ENCODE data around the gene NAT8. TPM values are rescaled to one million over a fixed set of nuclear protein-coding genes. Genes with fewer than 3 reads are reported as not detected.
"Not testable (repeated sequence)": the region's sequence is repeated elsewhere in the genome, so short reads cannot be mapped to it uniquely, and the experiment has no call there.

NAT8 gene
- total and polyA plus RNA-seq, 2 experiments from 2014 or later = not detected

- H3K36me3 ChIP-seq; H3K27ac ChIP-seq; H3K9me3 ChIP-seq (ENCODE audit: low read depth); H3K27me3 ChIP-seq; H3K4me3 ChIP-seq; H3K4me1 ChIP-seq (ENCODE audit: low read depth): not testable (repeated sequence)
- TF ChIP-seq, protein P1, sequence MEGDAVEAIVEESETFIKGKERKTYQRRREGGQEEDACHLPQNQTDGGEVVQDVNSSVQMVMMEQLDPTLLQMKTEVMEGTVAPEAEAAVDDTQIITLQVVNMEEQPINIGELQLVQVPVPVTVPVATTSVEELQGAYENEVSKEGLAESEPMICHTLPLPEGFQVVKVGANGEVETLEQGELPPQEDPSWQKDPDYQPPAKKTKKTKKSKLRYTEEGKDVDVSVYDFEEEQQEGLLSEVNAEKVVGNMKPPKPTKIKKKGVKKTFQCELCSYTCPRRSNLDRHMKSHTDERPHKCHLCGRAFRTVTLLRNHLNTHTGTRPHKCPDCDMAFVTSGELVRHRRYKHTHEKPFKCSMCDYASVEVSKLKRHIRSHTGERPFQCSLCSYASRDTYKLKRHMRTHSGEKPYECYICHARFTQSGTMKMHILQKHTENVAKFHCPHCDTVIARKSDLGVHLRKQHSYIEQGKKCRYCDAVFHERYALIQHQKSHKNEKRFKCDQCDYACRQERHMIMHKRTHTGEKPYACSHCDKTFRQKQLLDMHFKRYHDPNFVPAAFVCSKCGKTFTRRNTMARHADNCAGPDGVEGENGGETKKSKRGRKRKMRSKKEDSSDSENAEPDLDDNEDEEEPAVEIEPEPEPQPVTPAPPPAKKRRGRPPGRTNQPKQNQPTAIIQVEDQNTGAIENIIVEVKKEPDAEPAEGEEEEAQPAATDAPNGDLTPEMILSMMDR (IDR thresholded peaks at IDR 0.05; ENCODE audit: low read depth, low read length) = peak; percentile 65
- peak; percentile 55 to 59 for DNase-seq (ENCODE audit: low read depth in 1 of 2, low spot score in 1 of 2)
These were observed 37.8 kb upstream of the NAT8 start for GRCh38 chr2:73679951-73680571.

GRCh38 chr2:73679237-73679636, 37.0 kb upstream of the NAT8 start:
- H3K36me3 ChIP-seq; H3K4me1 ChIP-seq (ENCODE audit: low read depth); H3K27ac ChIP-seq; DNase-seq (ENCODE audit: low read depth in 1 of 2, low spot score in 1 of 2); H3K27me3 ChIP-seq; H3K9me3 ChIP-seq (ENCODE audit: low read depth); H3K4me3 ChIP-seq: not testable (repeated sequence)

- H3K4me3 ChIP-seq; H3K9me3 ChIP-seq (ENCODE audit: low read depth); H3K36me3 ChIP-seq; H3K27me3 ChIP-seq; H3K4me1 ChIP-seq (ENCODE audit: low read depth); DNase-seq (ENCODE audit: low read depth in 1 of 2, low spot score in 1 of 2); H3K27ac ChIP-seq: not testable (repeated sequence)
These were observed 35.8 kb upstream of the NAT8 start for GRCh38 chr2:73678008-73678407.

DNA sequence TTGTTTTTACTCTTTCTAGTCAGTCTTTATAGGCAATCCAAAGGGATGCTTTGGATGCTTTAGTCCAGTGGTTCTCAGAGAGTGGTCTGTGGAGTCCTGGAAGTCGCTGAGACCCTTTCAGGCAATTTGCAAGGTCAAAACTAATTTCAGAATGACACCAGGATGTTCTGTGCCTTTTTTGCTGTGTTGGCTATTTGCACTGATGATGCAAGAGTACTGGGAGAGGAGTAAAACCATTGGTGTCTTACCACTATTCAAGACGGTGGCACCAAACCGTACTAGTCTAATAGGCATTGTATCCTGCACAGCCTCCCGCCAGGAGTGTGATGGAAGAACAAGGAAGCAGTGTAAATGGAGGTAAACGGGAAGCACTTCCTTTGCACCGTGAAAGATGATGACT, 34.0 kb upstream of the NAT8 start:
- not testable (repeated sequence) for H3K9me3 ChIP-seq (ENCODE audit: low read depth); H3K4me1 ChIP-seq (ENCODE audit: low read depth); DNase-seq (ENCODE audit: low read depth in 1 of 2, low spot score in 1 of 2); H3K27ac ChIP-seq; H3K27me3 ChIP-seq; H3K4me3 ChIP-seq; H3K36me3 ChIP-seq

DNA sequence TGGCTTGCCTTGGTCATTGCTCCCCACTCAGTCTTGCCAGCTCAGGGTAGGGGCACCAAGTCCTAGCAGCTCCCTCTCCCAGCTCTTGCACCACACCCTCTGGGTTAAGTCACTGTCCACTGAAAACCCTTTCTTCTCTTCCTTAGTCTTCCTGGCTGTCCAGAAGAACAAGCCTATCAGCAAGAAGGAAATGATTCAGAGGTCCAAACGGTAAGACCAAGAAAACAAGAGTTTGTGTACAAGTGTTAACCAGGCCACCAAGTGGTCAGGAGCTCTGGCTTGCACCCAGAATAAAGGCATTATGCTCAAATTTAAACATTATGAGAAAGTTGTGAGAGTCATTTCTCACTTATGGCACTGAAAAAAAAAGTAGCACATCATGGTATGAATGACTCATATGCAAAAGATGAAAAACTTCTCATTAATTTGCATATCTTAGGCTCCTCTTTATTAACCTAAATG, 32.5 kb upstream of the NAT8 start:
- H3K27me3 ChIP-seq; H3K27ac ChIP-seq; H3K4me1 ChIP-seq (ENCODE audit: low read depth); H3K36me3 ChIP-seq; H3K9me3 ChIP-seq (ENCODE audit: low read depth); H3K4me3 ChIP-seq: not testable (repeated sequence)
- peak in 1 of 2 donors; percentile 22 for DNase-seq (ENCODE audit: low read depth in 1 of 2, low spot score in 1 of 2)

- not testable (repeated sequence) for H3K9me3 ChIP-seq (ENCODE audit: low read depth); H3K27me3 ChIP-seq; H3K4me1 ChIP-seq (ENCODE audit: low read depth); H3K36me3 ChIP-seq; H3K4me3 ChIP-seq; H3K27ac ChIP-seq; DNase-seq (ENCODE audit: low read depth in 1 of 2, low spot score in 1 of 2)
These were observed 27.8 kb upstream of the NAT8 start for GRCh38 chr2:73669976-73670375.

DNA sequence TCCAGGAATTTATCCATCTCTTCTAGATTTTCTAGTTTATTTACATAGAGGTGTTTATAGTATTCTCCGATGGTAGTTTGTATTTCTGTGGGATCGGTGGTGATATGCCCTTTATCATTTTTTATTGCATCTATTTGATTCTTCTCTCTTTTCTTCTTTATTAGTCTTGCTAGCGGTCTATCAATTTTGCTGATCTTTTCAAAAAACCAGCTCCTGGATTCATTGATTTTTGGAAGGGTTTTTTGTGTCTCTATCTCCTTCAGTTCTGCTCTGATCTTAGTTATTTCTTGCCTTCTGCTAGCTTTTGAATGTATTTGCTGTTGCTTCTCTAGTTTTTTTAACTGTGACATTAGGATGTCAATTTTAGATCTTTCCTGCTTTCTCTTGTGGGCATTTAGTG, 25.0 kb upstream of the NAT8 start:
- H3K4me1 ChIP-seq (ENCODE audit: low read depth); H3K27ac ChIP-seq; H3K27me3 ChIP-seq; H3K9me3 ChIP-seq (ENCODE audit: low read depth); H3K36me3 ChIP-seq; DNase-seq (ENCODE audit: low read depth in 1 of 2, low spot score in 1 of 2); H3K4me3 ChIP-seq: not testable (repeated sequence)

DNA sequence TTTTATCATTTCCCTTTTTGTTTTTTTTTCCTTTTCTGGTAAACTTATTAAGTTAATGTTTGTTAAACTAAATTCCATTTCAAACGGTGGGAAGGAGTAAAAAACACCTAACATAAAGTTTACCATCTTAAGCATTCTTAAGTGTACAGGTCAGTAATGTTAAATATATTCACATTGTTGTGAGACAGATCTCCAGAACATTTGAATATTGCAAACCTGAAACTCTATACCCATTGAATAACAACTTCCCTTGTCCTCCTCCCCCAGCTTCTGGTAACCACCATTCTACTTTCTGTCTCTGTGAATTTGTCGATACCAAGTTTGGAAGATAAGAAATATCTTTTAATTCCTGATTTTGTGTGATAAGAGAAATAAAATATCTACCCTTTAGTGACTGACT, 12.0 kb upstream of the NAT8 start:
- H3K36me3 ChIP-seq = no peaks in the 10 kb centered on the region
- no peaks in the 10 kb centered on the region for H3K9me3 ChIP-seq (ENCODE audit: low read depth)
- H3K27me3 ChIP-seq = no peaks in the 10 kb centered on the region
- no peak for DNase-seq (ENCODE audit: low read depth in 1 of 2, low spot score in 1 of 2)
- H3K4me3 ChIP-seq = no peak overlapping the region
- no peaks in the 10 kb centered on the region for H3K4me1 ChIP-seq (ENCODE audit: low read depth)
- no peak overlapping the region for H3K27ac ChIP-seq
- TF ChIP-seq, protein P1 (IDR thresholded peaks at IDR 0.05; ENCODE audit: low read depth, low read length) = no peak

- no peaks in the 10 kb centered on the region for H3K36me3 ChIP-seq
- no peaks in the 10 kb centered on the region for H3K27me3 ChIP-seq
- no peak for DNase-seq (ENCODE audit: low read depth in 1 of 2, low spot score in 1 of 2)
- no peak overlapping the region for H3K4me3 ChIP-seq
- H3K27ac ChIP-seq = no peak overlapping the region
- H3K9me3 ChIP-seq (ENCODE audit: low read depth) = no peaks in the 10 kb centered on the region
- no peaks in the 10 kb centered on the region for H3K4me1 ChIP-seq (ENCODE audit: low read depth)
- TF ChIP-seq, protein P1 (IDR thresholded peaks at IDR 0.05; ENCODE audit: low read depth, low read length) = no peak
These were observed 10.1 kb upstream of the NAT8 start for GRCh38 chr2:73652348-73652747.

All from cardiac muscle cell (in vitro differentiated cells and primary cell).